Tibial nerve (tissue), 4 donors: ENCODE results near the gene MLLT1. TPM values are rescaled to one million over a fixed set of nuclear protein-coding genes. Genes with fewer than 3 reads are reported as not detected.

ENCODE experiments used
- DNase-seq, 2 donors: peaks; one replicate each; pipeline ENCODE4 v3.0.0-alpha.2; 2019; ENCODE audit warnings: low spot score in 2 of 2
- H3K27ac ChIP-seq, 4 donors: fragments of 200-600 bp; sonication (generic) in 3 of 4; one replicate each; pipeline ENCODE4 v1.5.1; 2017 to 2019; ENCODE audit warnings: mild to moderate bottlenecking in 1 of 4
- H3K27me3 ChIP-seq, 2 donors: fragments of 200-600 bp; sonication (generic) in 1 of 2; one replicate each; pipeline versions ENCODE4 v1.5.1 to v1.6.0; 2017 to 2019
- H3K36me3 ChIP-seq, 3 donors: fragments of 200-600 bp; sonication (generic); one replicate each; pipeline ENCODE4 v1.5.1; 2018 to 2019
- H3K4me1 ChIP-seq, 4 donors: fragments of 200-600 bp; sonication (generic) in 3 of 4; one replicate each; pipeline ENCODE4 v1.5.1; 2017 to 2019
- H3K4me3 ChIP-seq, 4 donors: fragments of 200-600 bp; sonication (generic) in 3 of 4; one replicate each; pipeline ENCODE4 v1.5.1; 2017 to 2019; ENCODE audit warnings: mild to moderate bottlenecking in 1 of 4, moderate library complexity in 1 of 4
- H3K9me3 ChIP-seq, 4 donors: fragments of 200-600 bp; sonication (generic) in 3 of 4; one replicate each; pipeline ENCODE4 v1.5.1; 2017 to 2019
- CTCF ChIP-seq, 5 experiments: fragments of 200-600 bp in 3 of 5; fragments of 450-650 bp in 2 of 5; sonication (generic) in 3 of 5; IDR thresholded peaks; one replicate each; pipeline ENCODE4 v1.5.1; 2016 to 2019; ENCODE audit warnings: antibody characterized with exemption in 5 of 5, mild to moderate bottlenecking in 3 of 5, moderate library complexity in 2 of 5
- EP300 ChIP-seq, 2 donors: sonication (generic); formaldehyde crosslinking; IDR thresholded peaks; one replicate each; pipeline ENCODE4 v1.6.1; 2017; ENCODE audit warnings: antibody characterized with exemption in 2 of 2, mild to moderate bottlenecking in 1 of 2
- POLR2A ChIP-seq, 2 donors: fragments of 450-650 bp; IDR thresholded peaks; one replicate each; pipeline ENCODE4 v1.6.1; 2017; ENCODE audit warnings: antibody characterized with exemption in 2 of 2, mild to moderate bottlenecking in 2 of 2, moderate library complexity in 2 of 2
- WGBS, 2 donors: methylation state at CpG; one replicate each; pipeline ENCODE4 v1.1.5; 2018; 5-methylcytosine and 5-hydroxymethylcytosine counted together
- total RNA-seq, 4 donors: library from RNA; depleted of rRNA; stranded (reverse); fragments of >200 nt; gene quantifications; one replicate each; pipeline ENCODE4 v1.1.0, GENCODE V29; 2016

Gene MLLT1
- total RNA-seq, 4 donors from 2014 or later: 15.1 to 42.0 (median 19.9) TPM

- Histone ChIP-seq H3K27ac (peak overlapping the region in 2 of 4 donors; percentile 55 to 64), H3K9me3 (no peaks in the 10 kb centered on the region), H3K4me3 (no peak overlapping the region), H3K36me3 (peaks cover 0 to 35% (median 0%) of the 10 kb centered on the region in 3 donors), H3K4me1 (peaks cover 0 to 75% (median 23%) of the 10 kb centered on the region in 4 donors), H3K27me3 (no peaks in the 10 kb centered on the region)
- DNase-seq: no peak
- 87 to 88% methylated on average over 15 of the region's 15 CpGs for WGBS, 2 donors
- TF ChIP-seq CTCF (IDR thresholded peaks at IDR 0.05) (no peak), EP300 (IDR thresholded peaks at IDR 0.05) (no peak), POLR2A (IDR thresholded peaks at IDR 0.05) (no peak)
Observed at GRCh38 chr19:6258812-6259311, 20.9 kb downstream of the MLLT1 start.

GRCh38 chr19:6253954-6254733 lies 25.6 kb downstream of the MLLT1 start:
- TF ChIP-seq CTCF (IDR thresholded peaks at IDR 0.05) (no peak), EP300 (IDR thresholded peaks at IDR 0.05) (no peak), POLR2A (IDR thresholded peaks at IDR 0.05) (no peak)
- H3K27me3 ChIP-seq: no peaks in the 10 kb centered on the region
- peaks cover 0 to 65% (median 21%) of the 10 kb centered on the region in 4 donors for H3K4me1 ChIP-seq

GRCh38 chr19:6252066-6252465 lies 27.7 kb downstream of the MLLT1 start:
- no peaks in the 10 kb centered on the region for H3K27me3 ChIP-seq
- DNase-seq: no peak
- H3K36me3 ChIP-seq: no peaks in the 10 kb centered on the region
- no peak overlapping the region for H3K4me3 ChIP-seq
- H3K4me1 ChIP-seq: peaks cover 0 to 60% (median 28%) of the 10 kb centered on the region in 4 donors
- H3K9me3 ChIP-seq: no peaks in the 10 kb centered on the region
- H3K27ac ChIP-seq: peak overlapping the region in 1 of 4 donors; percentile 17
- WGBS, 2 donors: 85 to 88% methylated on average over 9 of the region's 9 CpGs
- TF ChIP-seq EP300 (IDR thresholded peaks at IDR 0.05) (no peak), POLR2A (IDR thresholded peaks at IDR 0.05) (no peak), CTCF (IDR thresholded peaks at IDR 0.05) (no peak)

More at GRCh38 chr19:6253954-6254733, 25.6 kb downstream of the MLLT1 start:
- no peaks in the 10 kb centered on the region for H3K36me3 ChIP-seq
- WGBS, 2 donors: 73 to 74% methylated on average over 14 of the region's 14 CpGs
- H3K27ac ChIP-seq: peak overlapping the region in 1 of 4 donors; percentile 34
- H3K4me3 ChIP-seq: no peak overlapping the region
- no peaks in the 10 kb centered on the region for H3K9me3 ChIP-seq
- no peak for DNase-seq

GRCh38 chr19:6250909-6251308 lies 28.9 kb downstream of the MLLT1 start:
- peaks cover 0 to 60% (median 28%) of the 10 kb centered on the region in 4 donors for H3K4me1 ChIP-seq
- peak overlapping the region in 1 of 4 donors; percentile 12 for H3K27ac ChIP-seq
- no peaks in the 10 kb centered on the region for H3K27me3 ChIP-seq
- DNase-seq: no peak
- TF ChIP-seq CTCF (IDR thresholded peaks at IDR 0.05) (no peak), POLR2A (IDR thresholded peaks at IDR 0.05) (no peak), EP300 (IDR thresholded peaks at IDR 0.05) (no peak)
- 83 to 84% methylated on average over 13 of the region's 13 CpGs for WGBS, 2 donors
- H3K9me3 ChIP-seq: no peaks in the 10 kb centered on the region
- H3K36me3 ChIP-seq: no peaks in the 10 kb centered on the region
- no peak overlapping the region for H3K4me3 ChIP-seq

GRCh38 chr19:6250024-6250615 lies 29.7 kb downstream of the MLLT1 start:
- H3K27ac ChIP-seq: peak overlapping the region in 3 of 4 donors; percentile 62 to 83 (median 82)
- TF ChIP-seq POLR2A (IDR thresholded peaks at IDR 0.05) (no peak), EP300 (IDR thresholded peaks at IDR 0.05) (no peak), CTCF (IDR thresholded peaks at IDR 0.05) (no peak)

More at GRCh38 chr19:6250024-6250615, 29.7 kb downstream of the MLLT1 start:
- Histone ChIP-seq H3K4me1 (peaks cover 0 to 59% (median 28%) of the 10 kb centered on the region in 4 donors), H3K27me3 (no peaks in the 10 kb centered on the region), H3K9me3 (no peaks in the 10 kb centered on the region), H3K36me3 (no peaks in the 10 kb centered on the region), H3K4me3 (no peak overlapping the region)
- 46 to 57% methylated on average over 4 of the region's 4 CpGs for WGBS, 2 donors
- DNase-seq: no peak
